ENCODE measurements around the gene C11orf68.

C11orf68 gene

DNA sequence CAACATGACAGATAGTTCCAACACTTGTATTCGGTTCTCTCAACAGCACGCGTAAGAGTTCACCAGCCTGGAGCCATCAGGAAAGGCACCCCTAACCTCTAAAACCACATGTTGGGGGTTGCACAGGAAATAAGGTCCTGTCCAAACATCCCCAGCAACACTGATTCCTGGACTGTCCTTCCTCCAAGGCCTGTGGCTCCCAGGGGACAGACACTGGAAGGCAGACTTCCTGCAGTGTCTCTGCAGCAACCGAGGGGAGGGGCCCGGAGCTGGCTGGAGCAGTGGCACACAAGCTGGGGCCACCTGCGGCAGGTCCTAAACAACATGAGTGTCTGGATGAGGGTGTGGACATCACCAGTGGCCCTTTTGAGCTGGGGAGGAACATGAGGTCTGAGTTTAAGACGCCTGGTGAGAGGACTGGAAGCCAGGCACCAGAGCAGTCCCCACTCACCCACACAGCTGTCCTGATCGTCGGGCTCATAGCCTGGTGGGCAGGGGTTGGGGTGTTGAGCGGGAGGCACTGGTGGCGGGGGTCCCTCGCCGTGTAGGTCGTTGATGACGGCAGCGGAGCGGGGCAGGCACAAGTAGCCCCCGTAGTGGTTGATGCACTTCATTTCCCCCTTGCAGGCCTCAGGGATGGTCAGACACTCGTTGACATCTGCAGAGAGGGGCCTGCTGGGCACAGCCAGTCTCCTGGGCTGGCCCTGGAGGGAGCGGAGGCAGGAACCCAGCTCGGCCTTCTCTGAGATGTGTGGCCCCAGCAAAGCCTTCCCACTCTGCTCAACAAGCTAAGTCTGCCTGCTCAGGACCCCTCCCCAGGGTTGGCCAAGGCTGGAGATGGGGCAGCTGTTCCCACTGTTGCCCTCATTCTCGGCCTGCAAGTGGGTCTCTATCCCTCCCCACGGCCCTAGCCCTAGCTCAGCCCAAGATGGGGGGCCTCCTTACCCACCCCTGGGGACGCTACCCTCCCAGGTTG lies 47.9 kb downstream of the C11orf68 start:
- DNase-seq (ENCODE audit: low read depth in 2 of 2) = no peak
- TF ChIP-seq, protein P1, sequence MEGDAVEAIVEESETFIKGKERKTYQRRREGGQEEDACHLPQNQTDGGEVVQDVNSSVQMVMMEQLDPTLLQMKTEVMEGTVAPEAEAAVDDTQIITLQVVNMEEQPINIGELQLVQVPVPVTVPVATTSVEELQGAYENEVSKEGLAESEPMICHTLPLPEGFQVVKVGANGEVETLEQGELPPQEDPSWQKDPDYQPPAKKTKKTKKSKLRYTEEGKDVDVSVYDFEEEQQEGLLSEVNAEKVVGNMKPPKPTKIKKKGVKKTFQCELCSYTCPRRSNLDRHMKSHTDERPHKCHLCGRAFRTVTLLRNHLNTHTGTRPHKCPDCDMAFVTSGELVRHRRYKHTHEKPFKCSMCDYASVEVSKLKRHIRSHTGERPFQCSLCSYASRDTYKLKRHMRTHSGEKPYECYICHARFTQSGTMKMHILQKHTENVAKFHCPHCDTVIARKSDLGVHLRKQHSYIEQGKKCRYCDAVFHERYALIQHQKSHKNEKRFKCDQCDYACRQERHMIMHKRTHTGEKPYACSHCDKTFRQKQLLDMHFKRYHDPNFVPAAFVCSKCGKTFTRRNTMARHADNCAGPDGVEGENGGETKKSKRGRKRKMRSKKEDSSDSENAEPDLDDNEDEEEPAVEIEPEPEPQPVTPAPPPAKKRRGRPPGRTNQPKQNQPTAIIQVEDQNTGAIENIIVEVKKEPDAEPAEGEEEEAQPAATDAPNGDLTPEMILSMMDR (IDR thresholded peaks at IDR 0.05; ENCODE audit: low read depth, low read length) = no peak

GRCh38 chr11:65870307-65870658 lies 48.6 kb downstream of the C11orf68 start:
- TF ChIP-seq, protein P1 (IDR thresholded peaks at IDR 0.05; ENCODE audit: low read depth, low read length) = no peak
- H3K4me3 ChIP-seq (replicated peaks in 1 of 2; ENCODE audit: low read depth in 2 of 2, low read length in 2 of 2) = peak overlapping the region in 1 of 2 donors; percentile 65
- no peak for DNase-seq (ENCODE audit: low read depth in 2 of 2)

More for the DNA sequence above, 47.9 kb downstream of the C11orf68 start:
- H3K4me3 ChIP-seq (replicated peaks in 1 of 2; ENCODE audit: low read depth in 2 of 2, low read length in 2 of 2) = peak overlapping the region; percentile 61 to 65

GRCh38 chr11:65869643-65870306 lies 49.1 kb downstream of the C11orf68 start:
- TF ChIP-seq, protein P1 (IDR thresholded peaks at IDR 0.05; ENCODE audit: low read depth, low read length) = no peak
- H3K4me3 ChIP-seq (replicated peaks in 1 of 2; ENCODE audit: low read depth in 2 of 2, low read length in 2 of 2) = no peak overlapping the region
- DNase-seq (ENCODE audit: low read depth in 2 of 2) = no peak

- TF ChIP-seq, protein P1 (IDR thresholded peaks at IDR 0.05; ENCODE audit: low read depth, low read length) = no peak
- no peak overlapping the region for H3K4me3 ChIP-seq (replicated peaks in 1 of 2; ENCODE audit: low read depth in 2 of 2, low read length in 2 of 2)
- no peak for DNase-seq (ENCODE audit: low read depth in 2 of 2)
Observed at GRCh38 chr11:65868907-65869306, 50.0 kb downstream of the C11orf68 start.

GRCh38 chr11:65868076-65868667 lies 50.7 kb downstream of the C11orf68 start:
- H3K4me3 ChIP-seq (replicated peaks in 1 of 2; ENCODE audit: low read depth in 2 of 2, low read length in 2 of 2) = no peak overlapping the region
- no peak for DNase-seq (ENCODE audit: low read depth in 2 of 2)
- TF ChIP-seq, protein P1 (IDR thresholded peaks at IDR 0.05; ENCODE audit: low read depth, low read length) = no peak

GRCh38 chr11:65867284-65868071 lies 51.4 kb downstream of the C11orf68 start:
- DNase-seq (ENCODE audit: low read depth in 2 of 2) = no peak
- no peak overlapping the region for H3K4me3 ChIP-seq (replicated peaks in 1 of 2; ENCODE audit: low read depth in 2 of 2, low read length in 2 of 2)

More at GRCh38 chr11:65867284-65868071, 51.4 kb downstream of the C11orf68 start:
- TF ChIP-seq, protein P1 (IDR thresholded peaks at IDR 0.05; ENCODE audit: low read depth, low read length) = no peak

Measured in cardiac fibroblast (primary cell).